Left renal pelvis (tissue), 4 donors: ENCODE results near the gene CYB5R3. TPM values are rescaled to one million over a fixed set of nuclear protein-coding genes. Genes with fewer than 3 reads are reported as not detected.
A peak's percentile ranks its signal among the peaks of the same experiment; 100 is the strongest.
"Not testable (repeated sequence)": the region's sequence is repeated elsewhere in the genome, so short reads cannot be mapped to it uniquely, and the experiment has no call there.

Source experiments
- DNase-seq, 4 donors: peaks; one replicate each; pipeline ENCODE4 v3.0.0-alpha.2; 2013; ENCODE audit warnings: low read depth in 4 of 4, low spot score in 3 of 4
- polyA plus RNA-seq, 4 donors: library from polyadenylated mRNA; unstranded; fragments of 120-200 nt; gene quantifications; one replicate each; pipeline ENCODE4 v1.2.1, GENCODE V29; 2013; ENCODE audit not compliant: insufficient read length in 4 of 4

The CYB5R3 gene
- polyA plus RNA-seq, 4 donors = 137 to 152 (median 141) TPM

DNA sequence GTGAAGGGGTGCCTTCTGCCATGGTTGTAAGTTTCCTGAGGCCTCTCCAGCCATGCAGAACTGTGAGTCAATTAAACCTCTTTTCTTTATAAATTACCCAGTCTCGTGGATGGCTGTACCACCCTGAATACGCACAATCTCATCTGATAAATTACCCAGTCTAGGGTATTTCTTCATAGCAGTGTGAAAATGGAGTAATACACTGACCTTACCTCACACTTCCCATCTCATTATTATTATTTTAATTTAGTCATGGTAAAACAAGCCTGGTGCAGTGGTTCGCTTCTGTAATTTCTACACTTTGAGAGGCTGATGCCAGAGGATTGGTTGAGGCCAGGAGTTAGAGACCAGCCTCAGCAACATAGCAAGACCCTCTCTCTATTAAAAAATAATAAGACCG is 30.5 kb upstream of the CYB5R3 start:
- no peak for DNase-seq

DNA sequence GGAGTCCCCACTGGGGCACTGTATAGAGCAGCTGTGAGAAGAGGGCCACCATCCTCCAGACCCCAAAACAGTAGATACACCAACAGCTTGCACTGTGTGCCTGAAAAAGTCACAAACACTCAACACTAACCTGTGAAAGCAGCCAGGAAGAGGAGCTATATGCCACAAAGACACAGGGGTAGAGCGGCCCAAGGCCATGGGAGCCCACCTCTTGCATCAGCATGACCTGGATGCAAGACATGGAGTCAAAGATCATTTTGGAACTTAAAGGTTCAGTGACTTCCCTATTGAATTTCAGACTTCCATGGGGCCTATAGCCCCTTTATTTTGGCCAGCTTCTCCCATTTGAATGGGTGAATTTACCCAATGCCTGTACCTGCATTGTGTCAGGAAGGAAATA is 29.7 kb upstream of the CYB5R3 start:
- no peak for DNase-seq

GRCh38 chr22:42677936-42678335 is 28.7 kb upstream of the CYB5R3 start:
- DNase-seq = not testable (repeated sequence)

DNA sequence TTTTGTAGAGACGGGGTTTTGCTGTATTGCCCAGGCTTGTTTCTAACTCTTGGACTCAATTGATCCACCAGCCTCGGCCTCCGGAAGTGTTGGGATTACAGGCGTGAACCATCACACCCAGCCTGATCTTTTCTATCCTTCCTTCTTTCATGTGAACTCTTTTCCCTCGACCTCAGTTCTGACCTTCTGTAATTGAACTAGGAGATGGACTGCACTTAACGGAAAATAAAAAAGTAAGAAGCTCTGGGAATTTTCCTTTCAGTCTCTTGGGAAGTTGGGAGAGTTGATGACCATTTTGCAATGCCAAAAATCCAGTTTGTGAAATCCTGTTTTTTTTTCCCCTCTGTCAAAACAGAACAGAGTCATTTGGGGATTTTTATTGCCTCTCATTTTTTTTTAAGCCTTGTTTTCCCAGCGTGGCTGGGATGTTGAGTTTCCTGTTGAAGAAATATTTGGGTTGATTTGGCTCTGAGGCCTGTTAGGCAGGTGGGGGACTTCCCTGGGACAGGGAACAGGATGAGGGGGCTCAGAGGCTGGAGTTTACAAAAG is 26.9 kb upstream of the CYB5R3 start:
- DNase-seq = no peak

GRCh38 chr22:42673898-42674401 is 24.8 kb upstream of the CYB5R3 start:
- no peak for DNase-seq

GRCh38 chr22:42673071-42673470 is 23.9 kb upstream of the CYB5R3 start:
- DNase-seq = not testable (repeated sequence)

DNA sequence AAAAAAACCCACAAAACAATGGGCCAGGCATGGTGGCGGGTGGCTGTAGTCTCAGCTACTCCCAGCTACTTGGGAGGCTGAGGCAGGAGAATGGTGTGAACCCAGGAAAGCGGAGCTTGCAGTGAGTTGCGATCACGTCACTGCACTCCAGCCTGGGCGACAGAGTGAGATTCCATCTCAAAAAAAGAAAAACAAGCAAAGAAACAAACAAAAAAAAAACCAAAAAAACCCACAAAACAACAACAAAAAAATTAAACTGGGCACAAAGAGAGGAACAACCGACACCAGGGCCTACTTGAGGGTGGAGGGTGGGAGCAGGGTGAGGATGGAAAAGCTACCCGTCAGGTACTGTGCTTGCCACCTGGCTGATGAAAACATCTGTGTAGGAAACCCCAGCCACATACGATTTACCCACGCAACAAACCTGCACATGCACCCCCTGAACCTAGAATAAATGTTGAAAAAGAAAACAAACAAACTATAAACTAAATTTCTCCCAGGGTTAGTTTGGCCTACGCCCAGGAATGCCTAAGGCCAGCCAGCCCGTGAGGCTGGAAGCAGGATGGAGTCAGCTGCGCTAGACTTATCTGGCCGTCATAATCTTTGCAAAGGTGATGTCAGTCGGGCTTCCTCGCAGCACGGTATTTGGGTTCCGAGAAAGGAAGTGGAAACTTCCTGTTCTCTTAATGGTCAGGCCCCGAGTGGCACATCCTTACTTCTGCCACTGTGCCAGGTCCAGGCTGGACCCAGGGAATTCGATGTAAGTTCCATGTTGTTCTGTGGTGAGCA is 21.9 kb upstream of the CYB5R3 start:
- DNase-seq = no peak

DNA sequence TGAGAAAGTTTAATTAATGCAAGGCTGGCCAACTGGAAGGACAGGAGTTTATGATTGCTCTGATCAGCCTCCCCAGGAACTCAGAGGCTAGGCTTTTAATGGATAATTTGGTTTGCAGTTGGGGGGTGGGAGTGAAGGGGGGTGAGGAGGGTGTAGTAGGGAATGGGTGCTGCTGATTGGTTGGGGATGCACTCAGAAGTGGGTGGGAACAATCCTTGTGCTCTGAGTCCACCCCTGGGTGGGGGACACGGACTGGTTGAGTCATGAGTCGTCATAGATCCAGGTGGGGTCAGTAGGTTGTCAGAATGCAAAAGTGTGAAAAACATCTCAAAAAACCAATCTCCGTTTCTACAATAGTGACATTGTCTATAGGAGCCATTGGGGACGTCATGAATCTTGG is 20.9 kb upstream of the CYB5R3 start:
- no peak for DNase-seq

DNA sequence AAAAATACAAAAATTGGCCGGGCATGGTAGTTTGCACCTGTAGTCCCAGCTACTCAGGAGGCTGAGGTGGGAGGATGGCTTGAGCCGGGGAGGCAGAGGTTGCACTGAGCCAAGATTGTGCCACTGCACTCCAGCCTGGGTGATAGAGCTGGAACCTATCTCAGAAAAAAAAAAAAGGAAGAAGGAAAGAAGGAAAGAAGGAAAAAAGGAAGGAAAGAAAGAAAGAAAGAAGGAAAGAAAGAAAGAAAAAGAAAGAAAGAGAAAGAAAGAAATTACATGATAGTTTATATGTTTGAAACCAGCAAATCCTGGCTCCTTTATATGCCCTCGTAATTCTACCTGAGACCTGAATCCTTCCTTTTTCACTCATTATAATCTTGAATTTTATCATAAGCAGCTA is 17.2 kb upstream of the CYB5R3 start:
- DNase-seq = not testable (repeated sequence)

DNA sequence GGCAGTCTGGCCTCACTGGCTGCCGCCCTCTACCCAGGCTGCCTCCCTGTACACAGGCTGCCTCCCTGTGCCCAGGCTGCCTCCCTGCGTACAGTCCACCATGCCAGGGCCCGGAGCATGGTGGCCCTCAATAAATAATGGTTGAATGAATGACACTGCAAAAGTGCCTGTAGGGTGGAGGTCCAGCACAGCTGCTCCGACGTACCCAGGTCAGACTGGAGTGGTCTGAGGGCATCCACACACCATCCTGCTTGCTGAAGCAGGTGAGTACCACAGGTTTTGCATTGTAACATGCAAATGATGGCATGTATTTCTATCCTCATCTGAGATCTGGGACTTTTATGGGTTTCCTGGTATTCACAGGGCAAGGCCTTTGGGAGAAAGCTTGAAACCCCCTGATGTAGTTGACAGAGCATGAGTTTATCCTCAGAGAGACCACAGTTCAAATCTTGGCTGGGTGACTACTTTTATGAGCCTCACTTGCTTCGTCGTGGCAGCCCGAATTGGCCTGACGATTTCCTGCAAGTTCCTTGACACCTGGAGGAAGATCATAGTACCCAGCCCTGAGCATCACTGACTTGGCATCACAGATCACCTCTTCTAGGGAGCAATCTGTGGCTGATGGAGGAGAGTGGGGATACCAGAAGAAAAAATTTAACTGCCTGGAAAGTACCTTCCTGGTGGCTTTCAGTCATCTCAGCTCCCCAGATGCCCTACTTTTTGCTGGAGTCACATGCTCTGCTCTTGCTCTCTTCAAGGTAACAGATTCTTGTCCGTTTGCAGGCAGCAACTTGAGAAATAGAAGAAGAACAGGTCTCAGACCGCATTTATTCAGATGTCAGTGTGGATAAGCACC is 16.0 kb upstream of the CYB5R3 start:
- no peak for DNase-seq

GRCh38 chr22:42661985-42662831 is 13.0 kb upstream of the CYB5R3 start:
- DNase-seq = peak in 2 of 4 donors; percentile 63 to 67

- no peak for DNase-seq
Measured at GRCh38 chr22:42656578-42656977, 7.4 kb upstream of the CYB5R3 start.

- no peak for DNase-seq
Measured at GRCh38 chr22:42655693-42656092, 6.5 kb upstream of the CYB5R3 start.

GRCh38 chr22:42654436-42655073 is 5.4 kb upstream of the CYB5R3 start:
- no peak for DNase-seq

GRCh38 chr22:42653999-42654398 is 4.8 kb upstream of the CYB5R3 start:
- DNase-seq = no peak

DNA sequence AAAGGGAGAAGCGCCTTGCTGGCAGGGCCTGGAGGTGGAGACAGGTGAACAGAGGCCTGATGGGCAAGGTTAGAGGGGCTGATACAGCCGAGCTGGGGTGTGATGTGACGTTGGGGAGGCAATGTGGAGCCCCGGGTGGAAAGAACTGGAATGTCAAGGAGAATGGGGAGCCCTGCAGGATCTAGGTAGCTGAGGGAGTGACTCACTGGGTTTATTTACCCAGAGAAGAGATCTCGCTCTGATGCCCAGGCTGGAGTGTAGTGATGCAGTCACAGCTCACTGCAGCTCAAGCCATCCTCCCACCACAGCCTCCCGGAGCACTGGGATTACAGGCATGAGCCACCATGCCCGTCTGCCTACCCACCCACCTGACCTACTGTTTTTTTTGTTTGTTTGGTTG is 1.9 kb upstream of the CYB5R3 start:
- DNase-seq = no peak

DNA sequence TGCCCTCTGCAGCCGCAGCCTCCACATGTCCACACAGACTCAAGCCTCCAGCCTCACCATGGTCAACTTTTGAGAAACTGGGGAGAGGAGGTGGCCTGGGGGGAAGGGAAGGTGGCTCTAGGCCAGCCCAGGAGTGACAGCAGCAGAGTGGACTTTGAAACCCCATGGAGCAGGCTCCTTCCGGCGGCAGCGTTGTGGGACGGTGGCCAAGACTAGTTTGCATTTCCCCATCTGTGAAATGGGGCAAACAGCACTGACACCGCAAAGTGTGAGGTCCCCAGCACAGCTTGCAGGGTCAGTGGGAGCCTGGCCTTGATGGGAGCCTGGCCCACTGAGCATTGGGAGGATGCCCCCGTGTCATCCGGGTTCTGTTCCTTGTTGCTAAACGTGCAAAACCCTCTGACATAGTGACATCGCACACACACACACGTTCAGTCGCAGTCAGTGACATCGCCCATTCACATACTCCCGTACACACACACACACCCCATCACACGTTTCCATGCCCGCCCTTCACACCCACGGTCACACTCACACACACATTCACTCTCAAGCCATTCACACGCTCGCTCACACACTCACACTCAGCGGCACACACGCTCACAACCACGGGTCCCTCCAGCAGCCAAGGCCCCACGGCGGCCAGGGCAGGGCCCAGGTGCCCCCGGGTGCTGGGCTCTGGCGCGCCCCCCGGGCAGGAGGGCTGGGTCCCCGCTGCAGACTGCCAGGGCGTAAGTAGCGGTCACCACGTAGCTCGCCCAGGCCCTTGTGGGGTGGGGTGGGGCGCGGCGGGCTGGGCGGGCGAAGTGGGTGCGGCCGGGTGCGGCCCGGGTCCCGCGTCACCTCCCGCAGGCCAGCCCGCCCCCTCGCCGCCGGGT is 585 bp downstream of the CYB5R3 start:
- DNase-seq = no peak

- DNase-seq = no peak
Measured at GRCh38 chr22:42648017-42648367, 1.2 kb downstream of the CYB5R3 start.
